ENCODE results near the gene THSD8.

DNA sequence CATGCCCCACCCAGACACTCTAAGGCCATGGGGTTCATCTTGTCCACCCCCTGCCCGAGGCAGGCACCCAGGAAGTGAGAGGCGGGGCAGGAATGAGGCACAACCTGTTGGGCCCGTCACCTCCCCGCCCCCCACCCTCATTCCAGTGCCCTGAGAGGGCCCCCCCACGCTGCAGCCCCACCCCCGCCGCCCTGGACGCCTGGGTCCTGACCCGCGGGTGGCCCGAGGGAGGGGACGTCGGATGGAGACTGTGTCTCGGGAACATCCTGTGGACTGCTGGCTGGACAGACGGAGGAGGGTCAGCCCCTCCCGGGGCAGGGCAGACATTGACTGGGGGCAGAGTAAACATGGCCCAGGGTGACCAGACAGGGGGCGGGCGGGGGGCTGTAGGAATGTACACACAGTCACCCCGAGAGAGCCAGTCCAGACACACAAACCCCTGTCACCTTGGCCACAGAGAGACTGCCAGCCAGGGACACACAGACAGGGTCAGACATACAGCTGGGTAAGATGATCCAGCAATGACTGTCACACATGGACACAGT is 17.9 kb upstream of the THSD8 start:
- TF ChIP-seq CTCF (IDR thresholded peaks at IDR 0.05): no peak
- TF ChIP-seq POLR2A (IDR thresholded peaks at IDR 0.05): no peak
- TF ChIP-seq EP300 (IDR thresholded peaks at IDR 0.05): no peak
- no peak for TF ChIP-seq POLR2AphosphoS5 (IDR thresholded peaks at IDR 0.05)

Data from gastroesophageal sphincter (tissue), 3 donors.